Loucy (cell line): Measurements from ENCODE around the gene LAMB1.

Experiments
- CTCF ChIP-seq: fragments of 200-600 bp; sonication (generic); conservative IDR thresholded peaks from 2 replicates; pipeline ENCODE4 v1.5.1; 2014; ENCODE audit warnings: mild to moderate bottlenecking, antibody characterized with exemption, low read length
- EZH2phosphoT487 ChIP-seq: fragments of 200-600 bp; IDR thresholded peaks from 2 replicates; pipeline ENCODE4 v1.6.1; 2018; ENCODE audit warnings: antibody characterized with exemption, mild to moderate bottlenecking, moderate library complexity, borderline replicate concordance

DNA sequence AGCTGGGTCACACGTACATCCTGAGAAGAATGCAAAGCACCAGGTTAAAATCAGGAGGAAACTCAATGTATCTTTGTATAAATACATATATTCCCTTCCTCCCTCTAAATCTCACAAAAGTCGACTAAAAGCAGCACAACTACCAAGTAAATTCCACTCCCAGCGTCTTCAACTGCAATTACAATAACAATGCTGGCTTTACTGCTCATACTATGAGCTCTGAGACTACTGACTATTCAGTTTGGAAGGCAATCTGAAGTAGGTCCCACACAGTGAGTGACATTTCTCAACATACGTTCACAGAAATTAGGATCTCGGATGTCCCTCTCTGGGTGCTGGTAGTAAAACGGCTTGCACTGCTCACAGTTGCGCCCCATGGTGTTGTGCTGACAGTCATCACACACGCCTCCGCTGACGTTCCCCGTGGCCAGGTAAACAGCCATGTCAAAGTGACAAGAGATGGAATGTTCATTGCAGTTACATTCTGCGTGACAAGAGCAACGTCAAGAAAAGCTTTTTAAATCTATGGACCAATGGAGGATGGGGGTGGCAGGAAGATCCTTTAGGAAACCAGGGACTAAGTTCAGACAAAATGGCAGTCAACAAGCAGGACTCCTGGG lies 27.5 kb downstream of the LAMB1 start:
- no peak for TF ChIP-seq CTCF
- no peak for TF ChIP-seq EZH2phosphoT487
